ENCODE data around the gene MBTPS2.

MBTPS2 gene

DNA sequence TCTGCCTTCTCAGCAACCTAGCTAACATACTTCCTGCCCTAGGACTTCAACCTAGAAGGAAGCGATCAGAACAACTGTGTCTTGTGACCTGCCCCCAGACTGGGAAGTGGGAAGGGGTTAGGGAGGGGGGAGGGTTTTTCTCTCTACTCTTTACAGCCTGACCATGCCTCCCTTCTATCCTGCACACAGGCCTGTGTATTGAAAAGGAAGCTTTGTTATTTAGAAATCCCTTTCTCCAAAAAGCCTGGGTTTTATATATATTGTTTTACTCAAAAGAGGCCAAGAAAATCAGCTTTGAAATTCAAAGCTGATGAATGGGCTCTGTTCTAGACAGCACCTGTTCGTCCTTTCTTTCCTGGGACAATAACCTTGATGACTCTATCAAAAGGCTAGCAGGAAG, 65.9 kb downstream of the MBTPS2 start:
- no peak overlapping the region for H3K4me3 ChIP-seq (ENCODE audit: low read length in 2 of 2)
- H3K4me1 ChIP-seq (ENCODE audit: control insufficient read depth in 2 of 2, insufficient read depth in 1 of 2, low read depth in 1 of 2, low read length in 2 of 2) = peaks cover 7 to 33% of the 10 kb centered on the region in 2 donors
- no peak overlapping the region for H2BK12ac ChIP-seq (ENCODE audit: low read length)
- H4K91ac ChIP-seq (ENCODE audit: low read depth, low read length, poor library complexity) = no peak overlapping the region
- H3K27me3 ChIP-seq (ENCODE audit: control insufficient read depth in 3 of 3, insufficient read depth in 3 of 3, low read depth in 1 of 3, low read length in 3 of 3) = no peaks in the 10 kb centered on the region
- no peak overlapping the region for H3K9ac ChIP-seq (ENCODE audit: low read depth, low read length, poor library complexity)
- no peak overlapping the region for H3K4ac ChIP-seq (ENCODE audit: low read length)
- no peak overlapping the region for H4K8ac ChIP-seq (ENCODE audit: low read depth, low read length)
- no peak overlapping the region for H3K4me2 ChIP-seq (ENCODE audit: insufficient read depth, low read length, poor library complexity, severe bottlenecking)
- H3K23ac ChIP-seq (ENCODE audit: low read depth, low read length, poor library complexity) = no peak overlapping the region
- no peaks in the 10 kb centered on the region for H3K36me3 ChIP-seq (replicated peaks in 1 of 2; ENCODE audit: control insufficient read depth in 2 of 2, insufficient read depth in 2 of 2, low read length in 2 of 2)
- no peak overlapping the region for H3K18ac ChIP-seq (ENCODE audit: low read length)
- no peaks in the 10 kb centered on the region for H3K9me3 ChIP-seq (replicated peaks in 1 of 2; ENCODE audit: control insufficient read depth in 2 of 2, insufficient read depth in 1 of 2, low read depth in 1 of 2, low read length in 2 of 2)
- peak; percentile 31 for DNase-seq (ENCODE audit: low spot score)
- no peak overlapping the region for H2AK5ac ChIP-seq (ENCODE audit: low read depth, low read length)
- no peak overlapping the region for H2BK15ac ChIP-seq (ENCODE audit: low read length)
- no peak overlapping the region for H2BK5ac ChIP-seq (ENCODE audit: low read length)
- WGBS, 2 donors (ENCODE audit: extremely low coverage in 2 of 2, insufficient read length in 2 of 2, insufficient replicate concordance in 1 of 2) = no CpG with 5 or more reads among the region's 2 CpGs
- no peak overlapping the region for H3K14ac ChIP-seq (ENCODE audit: low read length)
- H2BK120ac ChIP-seq (ENCODE audit: low read depth, low read length) = no peak overlapping the region
- H2AFZ ChIP-seq (ENCODE audit: low read length) = peak overlapping the region; percentile 2
- no peaks in the 10 kb centered on the region for H3K79me1 ChIP-seq (ENCODE audit: low read depth, low read length)
- H3K27ac ChIP-seq (replicated peaks; ENCODE audit: low read length) = peak overlapping the region; percentile 87

DNA sequence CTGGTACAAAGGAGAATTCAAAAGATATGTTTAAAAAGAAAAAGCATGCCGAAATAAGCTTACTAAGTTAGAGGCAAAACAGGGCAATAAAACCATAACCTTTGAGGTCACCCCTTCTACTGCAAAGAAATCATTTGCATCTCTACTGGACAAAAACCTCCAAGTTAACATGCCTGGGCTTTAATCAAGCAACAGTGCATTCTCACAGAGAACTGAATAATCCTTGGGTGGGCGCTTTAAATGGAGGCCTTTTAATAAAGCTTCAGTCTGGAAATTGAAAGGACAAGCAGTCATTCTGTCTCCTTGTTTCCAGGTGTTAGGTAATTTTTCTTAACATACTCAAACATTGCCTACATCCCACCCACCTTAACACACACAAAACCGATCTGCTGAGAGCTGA, 66.5 kb downstream of the MBTPS2 start:
- no peak overlapping the region for H2BK120ac ChIP-seq (ENCODE audit: low read depth, low read length)
- no peak overlapping the region for H2AK5ac ChIP-seq (ENCODE audit: low read depth, low read length)
- H3K4me1 ChIP-seq (ENCODE audit: control insufficient read depth in 2 of 2, insufficient read depth in 1 of 2, low read depth in 1 of 2, low read length in 2 of 2) = peaks cover 7 to 33% of the 10 kb centered on the region in 2 donors
- H3K27ac ChIP-seq (replicated peaks; ENCODE audit: low read length) = peak overlapping the region; percentile 64
- H2BK5ac ChIP-seq (ENCODE audit: low read length) = no peak overlapping the region
- H3K4me3 ChIP-seq (ENCODE audit: low read length in 2 of 2) = no peak overlapping the region
- H2AFZ ChIP-seq (ENCODE audit: low read length) = no peak overlapping the region
- H3K79me1 ChIP-seq (ENCODE audit: low read depth, low read length) = no peaks in the 10 kb centered on the region
- no peak overlapping the region for H3K4me2 ChIP-seq (ENCODE audit: insufficient read depth, low read length, poor library complexity, severe bottlenecking)
- H3K27me3 ChIP-seq (ENCODE audit: control insufficient read depth in 3 of 3, insufficient read depth in 3 of 3, low read depth in 1 of 3, low read length in 3 of 3) = no peaks in the 10 kb centered on the region
- no peak overlapping the region for H3K4ac ChIP-seq (ENCODE audit: low read length)
- no peak overlapping the region for H3K14ac ChIP-seq (ENCODE audit: low read length)
- H3K18ac ChIP-seq (ENCODE audit: low read length) = no peak overlapping the region
- H3K9me3 ChIP-seq (replicated peaks in 1 of 2; ENCODE audit: control insufficient read depth in 2 of 2, insufficient read depth in 1 of 2, low read depth in 1 of 2, low read length in 2 of 2) = no peaks in the 10 kb centered on the region
- H3K23ac ChIP-seq (ENCODE audit: low read depth, low read length, poor library complexity) = no peak overlapping the region
- H3K9ac ChIP-seq (ENCODE audit: low read depth, low read length, poor library complexity) = no peak overlapping the region
- H2BK15ac ChIP-seq (ENCODE audit: low read length) = no peak overlapping the region
- H3K36me3 ChIP-seq (replicated peaks in 1 of 2; ENCODE audit: control insufficient read depth in 2 of 2, insufficient read depth in 2 of 2, low read length in 2 of 2) = no peaks in the 10 kb centered on the region
- no peak overlapping the region for H4K91ac ChIP-seq (ENCODE audit: low read depth, low read length, poor library complexity)
- no CpG with 5 or more reads among the region's 3 CpGs for WGBS, 2 donors (ENCODE audit: extremely low coverage in 2 of 2, insufficient read length in 2 of 2, insufficient replicate concordance in 1 of 2)
- DNase-seq (ENCODE audit: low spot score) = peak; percentile 11
- H4K8ac ChIP-seq (ENCODE audit: low read depth, low read length) = no peak overlapping the region
- H2BK12ac ChIP-seq (ENCODE audit: low read length) = no peak overlapping the region

DNA sequence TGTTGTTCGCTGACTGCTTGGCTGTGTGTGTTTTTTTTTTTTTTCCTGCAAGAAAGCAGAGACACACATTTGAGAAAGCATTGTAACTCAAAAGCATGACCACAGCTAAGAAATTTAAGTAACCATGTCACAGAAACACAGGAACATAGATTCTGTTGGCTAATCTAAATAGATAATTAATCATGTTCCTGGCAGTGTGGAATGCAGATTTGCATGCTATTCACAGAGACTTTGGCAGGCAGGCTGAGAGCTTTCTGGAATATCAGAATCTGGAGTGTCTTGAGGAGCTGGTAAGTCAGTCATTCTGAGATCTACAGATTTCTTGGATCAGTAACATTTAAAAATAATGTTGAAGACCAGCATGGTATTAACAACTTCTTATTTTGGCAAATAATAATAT, 67.8 kb downstream of the MBTPS2 start:
- no peak overlapping the region for H3K9ac ChIP-seq (ENCODE audit: low read depth, low read length, poor library complexity)
- H2AFZ ChIP-seq (ENCODE audit: low read length) = peak overlapping the region; percentile 73
- H3K4me3 ChIP-seq (ENCODE audit: low read length in 2 of 2) = no peak overlapping the region
- H3K18ac ChIP-seq (ENCODE audit: low read length) = no peak overlapping the region
- no peaks in the 10 kb centered on the region for H3K79me1 ChIP-seq (ENCODE audit: low read depth, low read length)
- no peak overlapping the region for H3K23ac ChIP-seq (ENCODE audit: low read depth, low read length, poor library complexity)
- no peak overlapping the region for H4K8ac ChIP-seq (ENCODE audit: low read depth, low read length)
- no peak overlapping the region for H2BK120ac ChIP-seq (ENCODE audit: low read depth, low read length)
- no peak overlapping the region for H3K27ac ChIP-seq (replicated peaks; ENCODE audit: low read length)
- no peak overlapping the region for H3K4me2 ChIP-seq (ENCODE audit: insufficient read depth, low read length, poor library complexity, severe bottlenecking)
- H3K27me3 ChIP-seq (ENCODE audit: control insufficient read depth in 3 of 3, insufficient read depth in 3 of 3, low read depth in 1 of 3, low read length in 3 of 3) = no peaks in the 10 kb centered on the region
- DNase-seq (ENCODE audit: low spot score) = no peak
- H3K4me1 ChIP-seq (ENCODE audit: control insufficient read depth in 2 of 2, insufficient read depth in 1 of 2, low read depth in 1 of 2, low read length in 2 of 2) = peaks cover 7 to 33% of the 10 kb centered on the region in 2 donors
- no peak overlapping the region for H3K14ac ChIP-seq (ENCODE audit: low read length)
- no peaks in the 10 kb centered on the region for H3K9me3 ChIP-seq (replicated peaks in 1 of 2; ENCODE audit: control insufficient read depth in 2 of 2, insufficient read depth in 1 of 2, low read depth in 1 of 2, low read length in 2 of 2)
- H3K4ac ChIP-seq (ENCODE audit: low read length) = no peak overlapping the region
- no peak overlapping the region for H2BK12ac ChIP-seq (ENCODE audit: low read length)
- no peak overlapping the region for H2AK5ac ChIP-seq (ENCODE audit: low read depth, low read length)
- H2BK15ac ChIP-seq (ENCODE audit: low read length) = no peak overlapping the region
- no peak overlapping the region for H4K91ac ChIP-seq (ENCODE audit: low read depth, low read length, poor library complexity)
- H2BK5ac ChIP-seq (ENCODE audit: low read length) = no peak overlapping the region
- no CpG with 5 or more reads among the region's 1 CpG for WGBS, 2 donors (ENCODE audit: extremely low coverage in 2 of 2, insufficient read length in 2 of 2, insufficient replicate concordance in 1 of 2)
- H3K36me3 ChIP-seq (replicated peaks in 1 of 2; ENCODE audit: control insufficient read depth in 2 of 2, insufficient read depth in 2 of 2, low read length in 2 of 2) = no peaks in the 10 kb centered on the region

DNA sequence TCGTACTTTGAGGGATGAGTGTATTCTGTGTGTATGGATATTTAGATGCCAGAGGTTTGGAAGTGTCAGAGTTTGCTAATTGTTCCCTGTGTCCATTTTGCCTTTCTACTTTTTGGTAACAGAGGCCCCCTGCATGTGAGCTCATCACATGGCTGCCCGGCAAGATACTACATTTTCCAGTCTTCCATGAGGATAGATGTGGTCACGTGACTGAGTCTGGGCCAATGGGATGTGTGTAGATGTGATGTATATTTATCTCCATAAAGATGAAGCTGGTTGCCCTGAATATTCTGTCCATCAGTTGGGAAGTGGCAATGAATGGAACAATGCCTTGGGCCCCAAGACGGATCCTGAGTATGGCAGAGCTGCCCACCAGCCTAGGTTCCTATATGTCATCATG, 72.1 kb downstream of the MBTPS2 start:
- Histone ChIP-seq H3K9ac (ENCODE audit: low read depth, low read length, poor library complexity) (no peak overlapping the region), H3K23ac (ENCODE audit: low read depth, low read length, poor library complexity) (no peak overlapping the region), H3K9me3 (replicated peaks in 1 of 2; ENCODE audit: control insufficient read depth in 2 of 2, insufficient read depth in 1 of 2, low read depth in 1 of 2, low read length in 2 of 2) (no peaks in the 10 kb centered on the region), H2BK15ac (ENCODE audit: low read length) (no peak overlapping the region), H3K4ac (ENCODE audit: low read length) (no peak overlapping the region), H3K27ac (replicated peaks; ENCODE audit: low read length) (no peak overlapping the region), H3K4me1 (ENCODE audit: control insufficient read depth in 2 of 2, insufficient read depth in 1 of 2, low read depth in 1 of 2, low read length in 2 of 2) (peaks cover 0 to 22% of the 10 kb centered on the region in 2 donors), H2BK120ac (ENCODE audit: low read depth, low read length) (no peak overlapping the region), H3K36me3 (replicated peaks in 1 of 2; ENCODE audit: control insufficient read depth in 2 of 2, insufficient read depth in 2 of 2, low read length in 2 of 2) (no peaks in the 10 kb centered on the region), H3K4me2 (ENCODE audit: insufficient read depth, low read length, poor library complexity, severe bottlenecking) (no peak overlapping the region), H3K14ac (ENCODE audit: low read length) (no peak overlapping the region), H2BK5ac (ENCODE audit: low read length) (no peak overlapping the region), H2BK12ac (ENCODE audit: low read length) (no peak overlapping the region), H3K79me1 (ENCODE audit: low read depth, low read length) (no peaks in the 10 kb centered on the region), H2AK5ac (ENCODE audit: low read depth, low read length) (no peak overlapping the region), H3K18ac (ENCODE audit: low read length) (no peak overlapping the region), H3K4me3 (ENCODE audit: low read length in 2 of 2) (no peak overlapping the region), H2AFZ (ENCODE audit: low read length) (no peak overlapping the region), H3K27me3 (ENCODE audit: control insufficient read depth in 3 of 3, insufficient read depth in 3 of 3, low read depth in 1 of 3, low read length in 3 of 3) (no peaks in the 10 kb centered on the region), H4K91ac (ENCODE audit: low read depth, low read length, poor library complexity) (no peak overlapping the region), H4K8ac (ENCODE audit: low read depth, low read length) (no peak overlapping the region)
- no peak for DNase-seq (ENCODE audit: low spot score)
- no CpG with 5 or more reads among the region's 4 CpGs for WGBS, 2 donors (ENCODE audit: extremely low coverage in 2 of 2, insufficient read length in 2 of 2, insufficient replicate concordance in 1 of 2)

All from neuronal stem cell (in vitro differentiated cells).